Stimulated activated CD8-positive, alpha-beta memory T cell treated with anti-CD3 and anti-CD28 coated beads, Interleukin-12 subunit alpha, Interleukin-12 subunit beta, amount 100 ng/mL, for 1 hour (primary cell): ENCODE data around the gene VAMP7.
"Not testable (repeated sequence)": the region's sequence is repeated elsewhere in the genome, so short reads cannot be mapped to it uniquely, and the experiment has no call there.

Experiments used
- DNase-seq: peaks from one replicate; pipeline ENCODE4 v3.0.0-alpha.2; 2020; ENCODE audit warnings: low read depth

The VAMP7 gene

DNA sequence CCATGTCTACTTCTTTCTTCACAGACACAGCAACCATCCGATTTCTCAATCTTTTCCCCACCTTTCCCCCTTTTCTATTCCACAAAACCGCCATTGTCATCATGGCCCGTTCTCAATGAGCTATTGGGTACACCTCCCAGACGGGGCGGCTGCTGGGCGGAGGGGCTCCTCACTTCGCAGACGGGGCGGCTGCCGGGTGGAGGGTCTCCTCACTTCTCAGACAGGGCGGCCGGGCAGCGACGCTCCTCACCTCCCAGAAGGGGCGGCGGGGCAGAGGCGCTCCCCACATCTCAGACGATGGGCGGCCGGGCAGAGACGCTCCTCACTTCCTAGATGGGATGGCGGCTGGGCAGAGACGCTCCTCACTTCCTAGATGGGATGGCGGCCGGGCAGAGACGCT, 26.5 kb downstream of the VAMP7 start:
- DNase-seq: not testable (repeated sequence)

DNA sequence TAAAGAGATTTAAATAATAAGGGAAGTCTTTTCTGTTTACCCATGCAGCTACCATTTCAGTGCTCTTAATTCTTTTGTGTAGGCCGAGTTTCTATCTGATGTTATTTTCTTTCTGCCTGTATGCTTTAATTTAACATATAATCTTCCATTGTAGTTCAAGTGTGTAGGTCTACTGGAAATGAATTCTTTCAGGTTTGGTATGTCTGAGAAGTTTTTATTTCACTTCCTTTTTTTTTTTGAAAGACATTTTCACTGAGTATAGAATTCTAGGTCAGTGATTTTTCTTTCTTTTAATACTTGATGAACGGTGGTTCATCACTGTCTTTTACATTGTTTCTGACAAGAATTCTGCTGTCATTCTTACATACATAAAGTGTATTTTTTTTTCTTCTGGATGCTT, 42.1 kb downstream of the VAMP7 start:
- DNase-seq: no peak

DNA sequence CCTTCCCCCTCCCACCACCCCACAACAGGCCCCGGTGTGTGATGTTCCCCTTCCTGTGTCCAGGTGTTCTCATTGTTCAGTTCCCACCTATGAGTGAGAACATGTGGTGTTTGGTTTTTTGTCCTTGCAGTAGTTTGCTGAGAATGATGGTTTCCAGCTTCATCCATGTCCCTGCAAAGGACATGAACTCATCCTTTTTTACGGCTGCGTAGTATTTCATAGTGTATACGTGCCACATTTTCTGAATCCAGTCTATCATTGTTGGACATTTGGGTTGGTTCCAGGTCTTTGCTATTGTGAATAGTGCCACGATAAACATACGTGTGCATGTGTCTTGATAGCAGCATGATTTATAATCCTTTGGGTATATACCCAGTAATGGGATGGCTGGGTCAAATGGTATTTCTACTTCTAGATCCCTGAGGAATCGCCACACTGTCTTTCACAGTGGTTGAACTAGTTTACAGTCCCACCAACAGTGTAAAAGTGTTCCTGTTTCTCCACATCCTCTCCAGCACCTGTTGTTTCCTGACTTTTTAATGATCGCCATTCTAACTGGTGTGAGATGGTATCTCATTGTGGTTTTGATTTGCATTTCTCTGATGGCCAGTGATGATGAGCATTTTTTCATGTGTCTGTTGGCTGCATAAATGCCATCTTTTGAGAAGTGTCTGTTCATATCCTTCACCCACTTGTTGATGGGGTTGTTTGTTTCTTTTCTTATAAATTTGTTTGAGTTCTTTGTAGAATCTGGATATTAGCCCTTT, 49.9 kb downstream of the VAMP7 start:
- not testable (repeated sequence) for DNase-seq

DNA sequence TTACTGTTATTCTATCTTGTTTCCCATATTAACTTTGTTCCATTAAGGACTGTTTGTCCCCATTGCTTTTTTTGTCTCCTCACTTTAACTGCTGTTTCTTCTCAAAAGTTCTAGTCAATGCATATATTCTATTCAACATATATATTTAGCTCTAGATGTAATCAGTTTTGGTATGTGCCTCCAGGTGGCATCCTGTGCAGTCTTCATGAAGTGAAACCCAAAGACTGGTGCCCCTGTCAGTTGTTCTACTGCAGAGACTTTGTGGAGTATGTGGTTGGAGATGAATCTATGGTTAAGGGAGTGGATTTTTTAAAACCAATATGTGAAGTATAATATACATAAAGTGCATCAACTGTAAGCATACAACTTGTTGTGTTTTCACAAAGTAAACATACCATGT, 57.0 kb downstream of the VAMP7 start:
- DNase-seq: no peak

DNA sequence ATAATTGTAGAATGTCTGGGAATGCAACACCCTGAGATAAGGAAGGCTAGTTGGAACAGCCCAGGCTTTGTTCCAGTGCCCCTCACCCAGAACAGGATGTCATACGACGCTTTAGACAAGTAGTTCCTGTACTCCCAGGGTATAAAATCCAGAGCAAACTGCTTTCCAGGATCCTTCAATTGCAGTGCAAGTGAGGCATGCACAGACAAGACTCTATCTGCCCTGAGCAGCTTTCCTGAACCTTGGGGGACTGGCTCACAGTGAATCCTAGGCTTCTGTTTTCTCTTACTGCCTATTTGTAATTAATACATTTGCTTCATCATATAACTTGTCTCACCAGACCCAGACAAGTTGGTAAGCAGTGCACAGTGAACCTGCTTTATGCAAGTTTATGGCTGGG, 68.0 kb downstream of the VAMP7 start:
- no peak for DNase-seq

DNA sequence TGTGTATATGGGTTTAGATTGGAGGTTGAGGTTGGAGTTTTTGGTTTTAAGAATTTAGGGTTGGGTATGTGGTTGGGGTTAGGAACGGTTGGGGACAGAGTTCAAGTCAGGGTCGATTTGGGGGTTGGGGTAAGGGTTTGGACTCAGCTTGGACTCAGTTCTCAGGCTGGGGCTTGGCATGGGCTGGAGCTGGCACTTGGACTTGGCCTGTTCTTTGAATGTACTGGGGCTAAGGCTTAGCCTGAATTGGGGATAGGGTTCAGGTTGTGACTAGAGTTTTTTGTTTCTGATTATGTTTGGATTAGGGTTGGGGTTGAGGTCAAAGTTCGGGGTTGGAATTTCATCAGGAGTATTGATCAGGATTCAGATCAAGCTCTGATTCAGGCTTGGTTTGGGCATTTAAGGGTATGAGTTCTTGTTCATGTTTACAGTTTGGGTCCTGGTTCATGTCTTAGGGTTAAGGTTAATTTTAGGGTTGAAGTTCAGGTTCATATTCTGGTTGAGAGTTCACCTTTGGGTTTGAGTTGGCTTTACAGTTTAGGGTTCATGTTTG, 70.2 kb downstream of the VAMP7 start:
- DNase-seq: no peak

DNA sequence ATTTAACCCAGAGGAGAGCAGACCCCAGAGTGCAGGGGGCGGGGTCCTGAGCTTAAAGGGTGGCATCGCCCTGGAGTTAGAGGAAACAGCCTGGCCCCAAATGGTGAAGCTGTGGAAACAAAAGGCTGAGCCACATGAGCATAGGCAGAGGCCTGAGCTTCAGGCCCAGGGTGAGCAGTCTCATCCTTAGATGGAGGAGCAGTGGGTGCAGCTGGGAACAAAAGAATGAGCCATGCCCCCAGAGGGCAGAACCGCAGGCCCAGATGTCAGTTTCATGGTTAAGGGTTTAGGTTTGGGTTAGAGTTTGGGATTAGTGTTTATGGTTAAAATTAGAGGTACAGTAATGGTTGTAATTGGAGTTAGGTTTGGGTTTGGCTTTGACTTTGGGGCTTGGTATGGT, 71.9 kb downstream of the VAMP7 start:
- DNase-seq: no peak

DNA sequence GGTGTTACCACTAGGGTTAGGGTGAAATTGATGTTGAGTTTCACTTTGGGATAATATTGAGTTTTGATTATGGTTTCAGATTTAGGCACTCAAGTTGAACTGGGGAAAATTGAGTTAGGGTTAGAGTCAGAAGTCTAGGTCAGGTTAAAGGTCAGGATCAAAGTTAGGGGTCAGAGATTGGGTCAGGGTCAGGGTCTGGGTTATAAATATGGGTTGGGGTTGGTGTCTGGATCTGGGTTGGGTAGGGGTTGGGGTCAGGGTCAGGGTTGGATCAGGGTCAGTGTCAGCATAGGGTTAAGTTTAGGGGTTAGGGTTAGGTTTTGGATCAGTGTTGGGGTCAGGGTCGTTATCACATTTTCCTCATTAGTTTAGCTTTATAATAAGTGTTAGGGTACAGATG, 73.6 kb downstream of the VAMP7 start:
- no peak for DNase-seq

DNA sequence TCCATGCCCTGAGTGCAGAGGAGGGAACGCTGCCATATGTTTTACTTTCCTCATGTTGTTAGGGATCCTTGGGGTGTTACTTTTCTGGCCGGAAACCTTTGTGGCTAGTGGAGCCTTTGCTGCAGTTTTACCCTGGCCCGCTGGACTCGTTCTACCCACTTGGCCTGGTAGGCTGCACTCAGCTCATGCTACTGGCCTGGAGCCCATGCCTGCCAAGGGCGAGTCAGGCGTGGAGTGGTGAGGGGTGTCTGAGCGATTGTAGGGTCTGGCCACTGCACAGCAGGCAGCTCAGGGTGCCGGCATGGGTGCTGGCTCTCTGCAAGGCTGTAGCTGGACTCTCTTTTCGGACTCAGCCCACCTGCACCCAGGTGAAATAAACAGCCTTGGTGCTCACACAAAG, 75.0 kb downstream of the VAMP7 start:
- DNase-seq: no peak

DNA sequence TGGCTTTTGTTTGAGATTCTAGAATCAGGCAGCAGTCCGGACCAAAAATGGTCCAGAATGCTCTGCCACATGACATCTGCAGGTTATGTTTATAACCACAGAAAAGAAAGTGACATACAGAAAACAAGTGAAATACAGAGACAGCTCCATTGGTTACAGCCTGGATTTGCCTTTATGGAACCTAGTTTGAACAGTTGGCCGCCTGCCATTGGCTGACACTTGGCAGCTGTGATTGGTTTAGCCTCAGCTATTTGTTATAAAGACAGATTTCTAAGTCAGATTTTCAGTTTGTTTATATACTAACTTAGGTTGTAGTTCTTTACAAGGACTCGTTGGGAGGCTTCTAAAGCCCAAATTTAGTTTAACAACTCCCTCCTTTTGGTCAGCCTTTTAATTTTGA, 75.5 kb downstream of the VAMP7 start:
- DNase-seq: no peak

DNA sequence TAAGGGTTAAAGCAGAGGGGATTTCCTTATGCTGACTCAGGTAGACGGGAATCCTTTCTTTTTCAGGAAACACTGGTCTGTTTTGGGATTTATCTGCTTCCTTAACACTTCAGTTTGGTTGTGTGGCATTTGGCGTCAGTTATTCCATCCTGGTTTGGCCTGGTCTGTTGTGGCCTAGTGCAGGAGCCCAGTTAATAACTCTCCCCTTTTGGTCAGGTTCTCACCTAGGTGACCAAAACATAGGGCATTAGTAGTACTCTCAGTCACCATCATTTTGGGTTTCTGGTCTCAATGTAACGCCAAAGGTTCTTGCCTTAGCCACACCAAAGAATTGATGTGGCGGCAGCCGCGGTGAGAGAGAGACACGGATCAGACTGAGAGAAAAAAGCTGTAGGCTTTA, 76.7 kb downstream of the VAMP7 start:
- DNase-seq: no peak

DNA sequence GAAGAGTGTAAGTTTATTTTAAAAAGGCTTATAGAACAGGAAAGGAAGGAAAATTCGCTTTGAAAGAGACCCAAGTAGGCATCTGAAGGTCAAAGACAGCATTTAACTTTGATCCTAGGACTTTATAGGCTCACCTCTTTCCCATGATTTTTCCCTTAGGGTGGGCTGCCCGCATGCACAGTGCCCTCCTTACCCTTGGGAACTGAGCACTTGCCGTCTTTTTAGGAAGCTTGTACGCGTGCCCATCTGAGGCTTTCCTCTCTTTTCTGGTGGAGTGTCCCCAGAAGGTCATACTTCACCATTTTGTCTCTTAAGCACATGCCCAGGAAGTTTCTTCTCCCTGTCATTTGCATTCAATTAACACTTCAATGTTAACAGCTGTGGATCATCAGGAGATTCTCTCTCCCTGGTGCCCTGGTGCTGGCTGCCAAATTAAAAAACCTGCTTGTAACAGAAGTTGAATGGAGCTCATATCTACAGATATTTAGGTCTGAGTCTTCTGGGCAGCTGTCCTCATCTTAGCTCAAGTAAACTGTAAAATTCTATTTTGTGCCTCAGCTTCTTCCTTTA, 78.0 kb downstream of the VAMP7 start:
- DNase-seq: no peak

DNA sequence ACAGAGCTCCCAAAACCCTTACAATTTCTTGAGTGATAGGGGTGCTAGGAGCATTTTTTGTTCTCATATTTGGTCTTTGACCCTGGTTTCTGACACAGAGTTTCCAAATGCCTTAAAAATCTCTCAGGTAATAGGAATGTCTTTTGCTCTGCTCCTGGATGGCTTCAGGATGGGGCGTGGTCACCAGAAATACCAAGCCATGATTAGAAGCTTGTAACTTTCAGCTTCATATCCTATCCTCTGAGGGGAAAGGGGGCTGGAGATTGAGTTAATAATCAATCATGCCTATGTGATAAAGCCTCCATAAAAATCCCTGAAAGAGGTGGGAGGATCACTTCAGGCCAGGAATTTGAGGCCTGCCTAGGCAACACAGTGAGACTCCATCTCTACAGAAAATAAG, 81.8 kb downstream of the VAMP7 start:
- no peak for DNase-seq

DNA sequence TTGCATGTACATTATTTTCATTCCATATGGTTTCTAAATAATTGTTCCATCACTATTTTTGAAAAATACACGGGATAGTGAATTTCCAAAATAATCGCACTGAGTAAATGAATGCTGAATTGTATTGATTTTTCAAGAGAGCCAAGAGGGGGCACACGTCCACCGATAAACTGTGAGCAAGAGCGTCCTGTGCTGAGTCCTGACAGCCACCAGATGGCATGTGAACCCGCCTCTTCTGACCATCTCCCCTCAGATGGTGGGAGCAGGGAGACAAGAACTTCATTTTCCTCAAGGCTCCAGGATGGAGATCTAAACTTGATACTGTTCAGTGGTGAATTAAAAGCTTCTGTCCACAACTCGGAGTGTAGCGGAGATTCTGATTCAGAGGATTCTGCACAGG, 85.7 kb downstream of the VAMP7 start:
- DNase-seq: peak; percentile 5

DNA sequence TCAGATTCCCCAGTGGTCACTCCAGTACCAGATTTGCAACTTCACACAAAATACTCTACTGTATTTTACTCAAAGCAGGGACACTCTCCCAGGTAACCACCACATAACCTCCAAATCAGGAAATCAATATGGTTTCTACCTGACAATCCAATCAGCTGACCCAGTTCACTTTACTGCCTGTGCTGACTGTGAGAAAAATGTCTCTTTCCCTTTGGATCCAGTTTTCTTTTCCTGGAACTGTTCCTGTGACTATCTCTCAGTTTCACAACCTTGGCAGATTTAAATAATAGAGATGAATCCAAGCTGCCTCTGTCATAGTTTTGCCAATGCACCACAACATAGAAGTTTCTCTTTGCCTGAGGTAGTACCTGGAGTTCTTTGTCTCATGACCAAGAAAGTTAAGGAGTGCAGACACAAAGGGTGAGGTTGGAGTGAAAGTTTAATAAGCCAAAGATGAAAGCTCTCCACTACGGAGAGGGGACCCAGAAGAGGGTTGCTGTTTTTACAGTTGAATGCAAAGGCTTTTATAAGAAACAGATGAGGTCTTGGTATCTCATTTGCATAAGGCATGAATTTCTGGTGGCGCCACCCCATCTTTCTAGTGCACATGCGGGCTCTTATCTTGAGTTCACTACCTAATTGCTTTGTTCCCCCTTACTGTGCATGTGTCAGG, 86.6 kb downstream of the VAMP7 start:
- DNase-seq: no peak

DNA sequence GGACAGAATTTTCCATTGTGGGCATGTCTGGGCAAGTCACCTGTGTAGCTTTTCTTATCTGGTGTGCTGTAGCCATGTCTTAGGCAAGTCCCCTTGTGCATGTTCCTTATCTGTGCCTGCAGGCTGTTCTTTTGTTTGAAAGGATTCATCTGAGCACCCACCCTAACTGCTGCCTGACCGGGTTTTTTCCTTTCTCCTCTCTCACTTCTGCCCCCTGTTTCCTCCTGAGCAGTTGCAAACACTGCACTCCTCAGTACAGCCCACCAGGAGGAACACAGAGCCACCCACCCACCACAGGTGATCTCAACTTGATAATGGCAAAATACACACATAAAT, 87.1 kb downstream of the VAMP7 start:
- no peak for DNase-seq

DNA sequence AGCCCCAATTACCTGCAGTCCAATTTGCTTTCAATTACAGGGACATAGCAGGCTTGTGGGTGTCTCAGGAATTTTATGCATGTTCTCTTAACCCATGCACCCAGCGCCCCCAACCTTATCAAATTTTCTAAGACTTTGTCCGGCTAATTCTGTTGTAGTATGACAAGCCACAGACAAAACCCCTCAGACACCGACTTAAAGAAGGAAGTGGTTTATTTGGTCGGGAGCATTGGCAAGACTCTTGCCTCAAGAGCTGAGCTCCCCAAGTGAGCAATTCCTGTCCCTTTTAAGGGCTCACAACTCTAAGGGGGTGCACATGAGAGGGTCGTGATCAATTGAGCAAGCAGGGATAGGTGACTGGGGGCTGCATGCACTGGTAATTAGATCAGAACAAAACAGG, 87.6 kb downstream of the VAMP7 start:
- no peak for DNase-seq

DNA sequence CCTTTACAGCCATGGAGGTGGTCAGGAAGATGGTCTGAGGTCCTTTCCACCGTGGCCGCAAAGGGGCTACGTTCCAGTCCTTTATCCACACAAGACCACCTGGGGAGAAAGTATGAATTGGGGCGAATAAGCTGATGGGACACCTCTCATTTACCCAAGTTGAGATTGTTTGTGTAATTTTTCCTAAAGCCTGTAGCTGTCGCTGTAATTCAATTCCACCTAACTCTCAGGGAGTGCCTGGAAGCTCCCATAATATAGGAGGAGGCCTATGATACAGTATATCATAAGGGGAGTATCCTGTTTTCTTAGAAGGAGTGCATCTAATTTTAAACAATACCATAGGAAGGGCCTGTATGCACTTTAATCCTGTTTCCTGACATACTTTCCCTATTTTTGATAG, 90.5 kb downstream of the VAMP7 start:
- DNase-seq: not testable (repeated sequence)

DNA sequence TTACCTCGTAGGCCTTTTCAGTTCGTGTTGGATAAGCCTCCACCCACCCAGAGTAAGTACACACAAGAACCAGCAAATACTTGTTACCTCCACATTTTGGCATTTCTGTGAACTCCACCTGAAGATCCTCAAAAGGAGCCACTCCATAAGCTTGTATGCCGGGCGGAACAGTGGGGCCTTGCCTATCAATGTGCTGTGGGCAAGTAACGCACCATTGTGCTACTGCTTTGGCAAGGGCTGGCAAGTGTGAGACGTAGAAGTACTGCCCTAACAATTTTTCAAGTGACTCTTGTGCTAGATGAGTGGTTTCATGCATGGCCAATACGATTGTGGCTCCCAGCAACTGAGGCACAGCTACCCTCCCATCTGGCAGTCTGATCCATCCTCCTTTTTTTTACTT, 91.1 kb downstream of the VAMP7 start:
- DNase-seq: not testable (repeated sequence)

DNA sequence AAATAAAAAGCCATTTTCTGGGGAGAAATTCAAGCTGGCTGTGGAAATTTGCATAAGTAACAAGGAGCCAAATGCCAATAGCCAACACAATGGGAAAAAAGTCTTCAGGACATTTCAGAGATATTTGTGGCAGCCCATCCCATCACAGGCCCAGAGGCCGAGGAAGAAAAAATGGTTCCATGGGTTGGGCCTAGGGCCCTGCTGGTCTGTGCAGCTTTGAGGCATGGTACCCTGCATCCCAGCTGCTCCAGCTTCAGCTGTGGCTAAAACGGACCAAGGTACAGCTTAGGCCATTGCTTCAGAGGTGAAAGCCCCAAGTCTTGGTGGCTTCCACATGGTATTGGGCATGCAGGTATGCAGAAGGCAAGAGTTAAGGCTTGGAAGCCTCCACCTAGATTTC, 102.2 kb downstream of the VAMP7 start:
- DNase-seq: no peak

DNA sequence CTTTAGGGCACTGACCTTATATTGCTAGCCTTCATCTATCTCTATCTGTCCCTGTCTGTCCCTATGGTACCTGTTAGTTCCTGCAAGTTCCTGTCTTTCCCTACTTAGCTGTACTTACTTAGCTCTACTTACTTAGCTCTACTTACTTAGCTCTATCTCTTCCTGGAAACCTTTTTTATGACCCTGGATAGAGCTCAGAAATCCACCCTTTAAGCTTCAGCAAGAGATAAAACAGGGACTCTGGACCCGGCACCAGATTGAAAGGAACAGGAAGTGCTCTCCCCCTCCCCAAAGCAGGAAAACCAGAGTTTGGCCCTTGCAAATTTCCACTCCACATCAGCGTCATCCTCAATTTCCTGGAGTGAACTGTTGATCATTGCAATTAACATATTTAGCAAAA, 104.1 kb downstream of the VAMP7 start:
- DNase-seq: no peak

DNA sequence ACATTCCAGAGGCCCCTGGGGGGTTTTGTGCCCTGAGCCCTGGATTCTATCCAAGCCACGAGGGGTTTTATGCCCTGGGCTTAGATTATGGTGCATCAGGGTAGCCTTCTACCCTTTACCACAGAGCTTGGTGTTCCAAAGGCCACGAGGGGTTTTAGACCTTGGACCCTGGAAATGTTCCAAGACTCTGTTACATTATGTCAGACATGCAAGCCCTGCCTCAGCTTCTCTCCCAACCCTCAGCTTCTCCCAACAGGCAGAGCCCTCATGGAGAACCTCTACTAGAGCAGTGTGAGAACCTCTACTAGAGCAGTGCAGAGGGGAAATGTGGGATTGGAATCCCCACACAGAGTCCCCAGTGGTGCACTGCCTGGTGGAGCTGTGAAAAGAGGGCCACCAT, 105.8 kb downstream of the VAMP7 start:
- DNase-seq: not testable (repeated sequence)

DNA sequence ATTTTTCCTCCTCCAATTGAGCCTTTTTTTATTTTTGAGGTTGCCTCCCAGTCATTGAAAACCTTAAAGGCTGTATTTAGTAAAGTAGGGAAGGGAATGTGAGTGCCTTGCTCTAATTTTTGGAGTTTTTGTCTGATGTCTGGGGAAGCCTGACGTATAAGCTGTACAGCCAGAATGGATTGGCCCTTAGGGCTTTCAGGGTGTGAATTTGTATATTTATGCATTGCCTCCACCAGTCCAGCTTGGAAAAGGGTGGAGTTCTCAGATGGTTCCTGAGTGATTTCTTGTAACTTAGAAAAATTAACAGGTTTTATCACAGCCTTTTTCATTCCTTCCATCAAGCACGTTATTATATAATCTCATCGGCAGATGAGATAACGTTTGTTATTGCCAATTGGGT, 107.7 kb downstream of the VAMP7 start:
- DNase-seq: no peak
